HepG2 (cell line): ENCODE measurements around the gene SIAH3. TPM values are rescaled to one million over a fixed set of nuclear protein-coding genes. Genes with fewer than 3 reads are reported as not detected.

Experiments used
- ATAC-seq: fragments of 200-7000 bp; cut with Tn5 transposase; 3 replicates; pipeline ENCODE4 v1.9.1; 2020; ENCODE audit warnings: mild to moderate bottlenecking, moderate library complexity
- BruUV-seq: library from RNA; stranded (reverse); fragments of 400-500 nt; replicated peaks from 2 replicates; lab custom pipeline; 2021; lab: Mats Ljungman, UMichigan
- CTCF ChIA-PET: fragments of 300-600 bp; formaldehyde crosslinking; extraction: SDS; loops from one replicate; lab custom pipeline; 2021; ENCODE audit warnings: low total read pairs, inconsistent platforms, low intra/inter-chr PET ratio; lab: Yijun Ruan, JAX
- POLR2A ChIA-PET: fragments of 350-600 bp; sonication (Branson Sonifier 250); formaldehyde crosslinking; loops from one replicate; lab custom pipeline; 2020; ENCODE audit warnings: antibody characterized with exemption, inconsistent platforms; lab: Yijun Ruan, JAX
- DNase-seq: peaks from one replicate; pipeline ENCODE4 v3.0.0-alpha.2; 2015; ENCODE audit warnings: low spot score
- FAIRE-seq: peaks from 3 replicates; lab custom pipeline; 2011; peaks lifted over from hg19 to GRCh38; lab: Jason Lieb, UNC
- H2AFZ ChIP-seq: one replicate; pipeline ENCODE4 v1.6.1; 2011; ENCODE audit warnings: low read length, inconsistent platforms
- H3K27ac ChIP-seq: fragments of 300-600 bp; 3 replicates; pipeline ENCODE4 v1.8.0; 2011; ENCODE audit warnings: mixed run types, mild to moderate bottlenecking, mixed read lengths, low read length, inconsistent platforms; ENCODE audit not compliant: insufficient read depth; ENCODE audit errors: extremely low read length
- H3K27me3 ChIP-seq, 2 experiments: fragments of 200-600 bp in 1 of 2; 2 replicates in 1 of 2; 3 replicates in 1 of 2; pipeline versions ENCODE4 v1.6.0 to v1.8.0; 2011; ENCODE audit warnings: low read length in 2 of 2, mild to moderate bottlenecking in 2 of 2, moderate library complexity in 2 of 2, inconsistent platforms in 1 of 2; ENCODE audit not compliant: insufficient read depth in 2 of 2, control insufficient read depth in 1 of 2
- H3K36me3 ChIP-seq, 2 experiments: fragments of 200-600 bp in 1 of 2; replicated peaks in 1 of 2; 2 replicates in 1 of 2; 3 replicates in 1 of 2; pipeline versions ENCODE4 v1.5.1 to v1.8.0; 2011; ENCODE audit warnings: low read length in 2 of 2, inconsistent platforms in 1 of 2; ENCODE audit not compliant: insufficient read depth in 2 of 2, control insufficient read depth in 1 of 2
- H3K4me1 ChIP-seq: 2 replicates; pipeline ENCODE4 v1.5.1; 2012; ENCODE audit warnings: low read length, inconsistent platforms; ENCODE audit not compliant: insufficient read depth
- H3K4me2 ChIP-seq: 2 replicates; pipeline ENCODE4 v1.6.0; 2011; ENCODE audit warnings: low read depth, low read length, inconsistent platforms
- H3K4me3 ChIP-seq, 3 experiments: fragments of 200-600 bp in 1 of 3; sonication (generic), shearing (Covaris generic) in 1 of 3; replicated peaks in 1 of 3; 2 replicates each; pipeline ENCODE4 v1.5.1; 2011 to 2016; ENCODE audit warnings: low read length in 3 of 3, inconsistent platforms in 2 of 3, low read depth in 2 of 3, mild to moderate bottlenecking in 2 of 3, control low read depth in 1 of 3, mixed read lengths in 1 of 3; ENCODE audit not compliant: insufficient read depth in 1 of 3
- H3K79me2 ChIP-seq: one replicate; pipeline ENCODE4 v1.6.1; 2011; ENCODE audit warnings: low read length, inconsistent platforms; ENCODE audit not compliant: insufficient read depth
- H3K9ac ChIP-seq: 2 replicates; pipeline ENCODE4 v1.6.0; 2011; ENCODE audit warnings: mild to moderate bottlenecking, low read depth, low read length, inconsistent platforms; ENCODE audit not compliant: insufficient read depth
- H3K9me3 ChIP-seq: 2 replicates; pipeline ENCODE4 v1.5.1; 2012; ENCODE audit warnings: mild to moderate bottlenecking, low read length
- H4K20me1 ChIP-seq: 2 replicates; pipeline ENCODE4 v1.6.0; 2011; ENCODE audit warnings: inconsistent platforms, mild to moderate bottlenecking, low read length, moderate library complexity; ENCODE audit not compliant: insufficient read depth
- BHLHE40 ChIP-seq: IDR thresholded peaks from 2 replicates; pipeline ENCODE4 v1.6.1; 2011; ENCODE audit warnings: low read length, improper control_type of control experiment
- ETV6 ChIP-seq: sonication (generic); formaldehyde crosslinking; conservative IDR thresholded peaks from 2 replicates; pipeline ENCODE4 v1.4.0; 2020; ENCODE audit warnings: missing genetic modification reagents
- HHEX ChIP-seq: IDR thresholded peaks from 2 replicates; pipeline ENCODE4 v1.6.1; 2016; ENCODE audit warnings: control low read depth
- HMGXB4 ChIP-seq, 2 experiments: sonication (generic) in 1 of 2; formaldehyde crosslinking in 1 of 2; IDR thresholded peaks; 2 replicates each; pipeline versions ENCODE4 v1.4.0 to v1.6.1; 2018 to 2020; ENCODE audit warnings: missing genetic modification reagents in 2 of 2, borderline replicate concordance in 1 of 2, low read depth in 1 of 2, mild to moderate bottlenecking in 1 of 2, missing biosample characterization in 1 of 2
- KDM2A ChIP-seq: sonication (generic); formaldehyde crosslinking; IDR thresholded peaks from 2 replicates; pipeline ENCODE4 v1.4.0; 2020; ENCODE audit warnings: low read depth, missing genetic modification reagents, borderline replicate concordance
- PCBP2 ChIP-seq: fragments of 200-400 bp; formaldehyde crosslinking; optimal IDR thresholded peaks from 2 replicates; pipeline ENCODE3; 2018; ENCODE audit warnings: low read length, low read depth; ENCODE audit not compliant: poor library complexity, severe bottlenecking
- SNAPC5 ChIP-seq: sonication (generic); formaldehyde crosslinking; IDR thresholded peaks from 2 replicates; pipeline ENCODE4 v1.8.1; 2023; ENCODE audit warnings: mild to moderate bottlenecking, missing genetic modification reagents, borderline replicate concordance
- TGIF2 ChIP-seq: IDR thresholded peaks from 2 replicates; pipeline ENCODE4 v1.6.1; 2016; ENCODE audit warnings: control low read depth, missing compliant biosample characterization
- ZBTB33 ChIP-seq: sonication (generic); formaldehyde crosslinking; IDR thresholded peaks from 2 replicates; pipeline ENCODE4 v1.4.0; 2020; ENCODE audit warnings: missing genetic modification reagents
- ZNF446 ChIP-seq: sonication (generic); formaldehyde crosslinking; IDR thresholded peaks from 2 replicates; pipeline ENCODE4 v1.5.0; 2020; ENCODE audit warnings: mild to moderate bottlenecking, missing genetic modification reagents
- ZNF570 ChIP-seq: sonication (generic); formaldehyde crosslinking; IDR thresholded peaks from 2 replicates; pipeline ENCODE4 v1.4.0; 2020; ENCODE audit warnings: mild to moderate bottlenecking, missing genetic modification reagents, borderline replicate concordance
- ZNF703 ChIP-seq: sonication (generic); formaldehyde crosslinking; IDR thresholded peaks from 2 replicates; pipeline ENCODE4 v1.5.1; 2020; ENCODE audit warnings: missing genetic modification reagents, mild to moderate bottlenecking, moderate library complexity, borderline replicate concordance
- ZNF83 ChIP-seq: sonication (generic); formaldehyde crosslinking; IDR thresholded peaks from 2 replicates; pipeline ENCODE4 v1.4.0; 2020; ENCODE audit warnings: missing genetic modification reagents, mild to moderate bottlenecking, borderline replicate concordance
- ZZZ3 ChIP-seq: sonication (generic); formaldehyde crosslinking; IDR thresholded peaks from 2 replicates; pipeline ENCODE4 v1.4.0; 2020; ENCODE audit warnings: missing genetic modification reagents, mild to moderate bottlenecking, borderline replicate concordance
- WGBS: methylation state at CpG from one replicate; pipeline ENCODE4 v1.1.6; 2017; ENCODE audit warnings: low lambda C conversion rate; 5-methylcytosine and 5-hydroxymethylcytosine counted together
- in situ Hi-C: cut with HindIII; loops from 2 replicates; pipeline ENCODE4 v1.10.0; 2017; ENCODE audit warnings: low pct_unique_long_range_greater_than_20kb; ENCODE audit not compliant: extremely low pct_ligation_motif_present
- intact Hi-C: fragments of 100-400 bp; cut with micrococcal nuclease; formaldehyde crosslinking; loops from one replicate; pipeline ENCODE4 v1.10.0; 2022; ENCODE audit not compliant: unreplicated experiment
- polyA plus RNA-seq, 8 experiments: library from polyadenylated mRNA; depleted of rRNA in 3 of 8; stranded (reverse) in 7 of 8; unstranded in 1 of 8; fragments of >200 nt; fragmentation: Illumina TruSeq in 4 of 8; extraction: Trizol in 4 of 8; gene quantifications; 2 replicates each; pipeline versions ENCODE4 v1.2.1 to v1.2.3, GENCODE V29; 2011 to 2016; ENCODE audit warnings: low read depth in 4 of 8, missing spikeins in 1 of 8, mixed read lengths in 1 of 8; ENCODE audit not compliant: insufficient read depth in 1 of 8
- total RNA-seq, 5 experiments: library from RNA; depleted of rRNA; stranded (reverse); fragments of >200 nt; fragmentation: Illumina TruSeq; extraction: Trizol; gene quantifications; 2 replicates each; pipeline ENCODE4 v1.2.3, GENCODE V29; 2016; ENCODE audit warnings: low read depth in 1 of 5

The SIAH3 gene
- total and polyA plus RNA-seq, 2 of the 13 experiments (the other 11 are each of a cell fraction or from before 2014, with no cell fraction given): not detected

GRCh38 chr13:45787346-45787745, 64.2 kb downstream of the SIAH3 start (continued):
- TF ChIP-seq ZBTB33 (CRISPR knock-in tag): no peak
- TF ChIP-seq ZNF83 (CRISPR knock-in tag): no peak

GRCh38 chr13:45786293-45786920, 65.1 kb downstream of the SIAH3 start:
- ATAC-seq (no peak), FAIRE-seq (no peak), DNase-seq (no peak)
- Histone ChIP-seq H3K4me3 (no peak overlapping the region), H4K20me1 (no peaks in the 10 kb centered on the region), H3K4me2 (no peak overlapping the region), H3K9me3 (no peaks in the 10 kb centered on the region), H3K9ac (no peak overlapping the region), H3K27ac (no peak overlapping the region), H2AFZ (no peak overlapping the region), H3K4me1 (no peaks in the 10 kb centered on the region), H3K36me3 (no peaks in the 10 kb centered on the region), H3K79me2 (no peaks in the 10 kb centered on the region), H3K27me3 (peaks cover 0 to 6% of the 10 kb centered on the region in 2 experiments; a peak in 1 of 5 replicates)
- 2% methylated on average over 5 of the region's 6 CpGs for WGBS
- TF ChIP-seq HMGXB4 (CRISPR knock-in tag; IDR thresholded peaks at IDR 0.05; ENCODE audit: borderline replicate concordance in 1 of 2, low read depth in 1 of 2): no peak
- no peak for TF ChIP-seq PCBP2
- TF ChIP-seq SNAPC5 (CRISPR knock-in tag): no peak
- TF ChIP-seq TGIF2 (CRISPR knock-in tag): no peak
- no peak for TF ChIP-seq ETV6
- TF ChIP-seq ZNF446 (CRISPR knock-in tag): no peak
- no peak for TF ChIP-seq ZNF570
- no peak for TF ChIP-seq ZZZ3 (CRISPR knock-in tag)
- no peak for TF ChIP-seq BHLHE40
- TF ChIP-seq ZNF703 (CRISPR knock-in tag): no peak
- no peak for TF ChIP-seq HHEX (CRISPR knock-in tag)
- TF ChIP-seq KDM2A (CRISPR knock-in tag): no peak
- BruUV-seq: no TSS peak
- ChIA-PET CTCF (no interaction called here), POLR2A (no interaction called here)
- intact Hi-C loops (no loop called here), in situ Hi-C loops (no loop called here)
